ENCODE measurements around the gene PDE4D.

PDE4D gene

GRCh38 chr5:59516161-59516560 lies 377.4 kb downstream of the PDE4D start:
- Mint-ChIP-seq H3K9me3 (no peaks in the 10 kb centered on the region), H3K36me3 (no peaks in the 10 kb centered on the region), H3K4me1 (no peaks in the 10 kb centered on the region), H3K27ac (no peak overlapping the region), H3K4me3 (no peak overlapping the region)
- no peak for ATAC-seq
- no peak for DNase-seq (ENCODE audit: low spot score in 2 of 2)

DNA sequence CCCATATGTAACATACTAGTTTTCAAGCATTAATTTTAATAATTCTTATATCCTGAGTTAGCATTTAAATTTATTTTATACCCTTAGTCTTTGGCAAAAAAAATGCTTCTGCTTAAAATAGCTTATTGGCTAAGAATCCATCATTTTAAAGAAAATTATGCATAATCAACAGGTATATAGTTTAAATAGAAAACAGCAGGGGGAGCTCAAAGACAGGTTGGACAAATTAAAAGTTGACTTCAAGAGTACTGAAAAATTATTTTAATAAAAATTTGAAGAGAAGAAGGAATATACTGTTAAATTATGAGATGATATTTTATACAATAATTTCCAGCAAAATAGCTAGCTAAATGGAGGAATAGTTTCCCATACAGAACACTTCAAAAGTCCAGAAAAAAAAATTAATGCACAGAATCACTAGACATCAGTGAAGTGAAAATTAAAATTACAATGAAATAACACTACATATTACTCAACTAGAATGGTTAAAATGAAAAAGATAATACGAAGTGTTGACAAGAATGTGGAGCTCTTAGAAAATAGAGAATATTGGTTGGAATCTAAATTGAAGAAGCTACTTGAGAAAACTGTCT lies 387.1 kb downstream of the PDE4D start:
- no peaks in the 10 kb centered on the region for H3K36me3 Mint-ChIP-seq
- no peak for DNase-seq (ENCODE audit: low spot score in 2 of 2)
- no peak overlapping the region for H3K27ac Mint-ChIP-seq
- H3K9me3 Mint-ChIP-seq: no peaks in the 10 kb centered on the region
- no peak overlapping the region for H3K4me3 Mint-ChIP-seq
- H3K4me1 Mint-ChIP-seq: no peaks in the 10 kb centered on the region
- no peak for ATAC-seq

- H3K4me3 Mint-ChIP-seq: no peak overlapping the region
- H3K9me3 Mint-ChIP-seq: no peaks in the 10 kb centered on the region
- H3K36me3 Mint-ChIP-seq: no peaks in the 10 kb centered on the region
- H3K27ac Mint-ChIP-seq: no peak overlapping the region
- DNase-seq (ENCODE audit: low spot score in 2 of 2): no peak
- H3K4me1 Mint-ChIP-seq: no peaks in the 10 kb centered on the region
- ATAC-seq: no peak
Measured at GRCh38 chr5:59504043-59504442, 389.5 kb downstream of the PDE4D start.

DNA sequence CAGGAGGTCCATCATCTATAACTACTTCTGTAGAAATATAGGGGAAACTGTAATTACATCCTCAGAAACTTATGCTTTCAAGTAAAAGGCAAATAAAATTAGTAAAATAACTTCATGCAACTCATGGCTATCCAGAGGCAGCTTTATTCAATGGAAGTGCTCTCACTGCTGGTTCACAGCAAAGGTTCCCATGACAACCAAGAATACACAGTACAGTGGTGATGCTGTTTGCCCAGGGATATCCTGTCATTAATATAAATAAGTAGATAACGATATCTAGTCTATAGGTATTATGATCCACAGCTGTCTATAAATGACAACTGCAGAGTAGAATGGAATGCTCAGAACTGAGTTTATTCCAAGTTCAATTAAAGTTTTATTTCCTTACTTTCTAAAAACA lies 390.3 kb downstream of the PDE4D start:
- no peak for ATAC-seq
- no peak for DNase-seq (ENCODE audit: low spot score in 2 of 2)
- no peak overlapping the region for H3K27ac Mint-ChIP-seq
- H3K36me3 Mint-ChIP-seq: no peaks in the 10 kb centered on the region
- no peak overlapping the region for H3K4me3 Mint-ChIP-seq
- no peaks in the 10 kb centered on the region for H3K4me1 Mint-ChIP-seq
- no peaks in the 10 kb centered on the region for H3K9me3 Mint-ChIP-seq

DNA sequence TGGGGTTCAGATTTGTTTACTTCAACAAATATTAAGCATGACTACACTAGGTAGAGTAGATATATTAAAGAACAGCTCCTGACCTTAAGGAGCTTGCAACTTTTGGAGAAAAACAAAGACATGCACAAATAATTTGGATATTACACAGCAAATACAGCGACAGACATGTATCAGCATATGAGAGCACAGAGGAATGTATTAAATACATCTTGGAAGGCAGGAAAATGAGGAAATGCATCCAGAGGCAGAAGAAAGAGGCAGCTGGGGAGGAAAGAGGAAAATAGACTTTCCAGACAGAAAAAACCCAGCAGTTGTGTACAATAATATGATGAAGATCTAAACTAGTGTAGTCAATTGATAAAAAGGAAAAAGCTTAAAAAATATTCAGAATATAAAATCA lies 392.2 kb downstream of the PDE4D start:
- no peak overlapping the region for H3K4me3 Mint-ChIP-seq
- no peaks in the 10 kb centered on the region for H3K4me1 Mint-ChIP-seq
- no peaks in the 10 kb centered on the region for H3K9me3 Mint-ChIP-seq
- H3K27ac Mint-ChIP-seq: no peak overlapping the region
- H3K36me3 Mint-ChIP-seq: no peaks in the 10 kb centered on the region
- no peak for DNase-seq (ENCODE audit: low spot score in 2 of 2)
- no peak for ATAC-seq

DNA sequence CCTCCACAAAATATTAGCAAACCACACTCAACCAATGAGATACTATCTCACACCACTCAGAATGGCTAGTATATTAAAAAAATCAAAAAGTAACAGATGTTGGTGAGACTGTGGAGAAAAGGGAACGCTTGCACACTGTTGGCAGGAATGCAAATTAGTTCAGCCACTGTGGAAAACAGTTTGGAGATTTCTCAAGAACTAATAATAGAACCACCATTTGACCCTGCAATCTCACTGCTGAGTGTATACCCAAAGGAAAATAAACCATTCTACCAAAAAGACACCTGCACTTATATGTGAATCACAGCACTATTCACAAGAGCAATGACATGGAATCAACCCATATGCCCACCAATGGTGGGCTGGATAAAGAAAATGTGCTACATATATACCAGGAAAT lies 393.5 kb downstream of the PDE4D start:
- ATAC-seq (no peak), DNase-seq (ENCODE audit: low spot score in 2 of 2) (no peak)
- Mint-ChIP-seq H3K9me3 (no peaks in the 10 kb centered on the region), H3K27ac (no peak overlapping the region), H3K36me3 (no peaks in the 10 kb centered on the region), H3K4me1 (no peaks in the 10 kb centered on the region), H3K4me3 (no peak overlapping the region)

- H3K4me3 Mint-ChIP-seq: no peak overlapping the region
- no peaks in the 10 kb centered on the region for H3K9me3 Mint-ChIP-seq
- ATAC-seq: no peak
- H3K27ac Mint-ChIP-seq: no peak overlapping the region
- no peaks in the 10 kb centered on the region for H3K4me1 Mint-ChIP-seq
- DNase-seq (ENCODE audit: low spot score in 2 of 2): no peak
- H3K36me3 Mint-ChIP-seq: no peaks in the 10 kb centered on the region
Measured at GRCh38 chr5:59497207-59497606, 396.3 kb downstream of the PDE4D start.

DNA sequence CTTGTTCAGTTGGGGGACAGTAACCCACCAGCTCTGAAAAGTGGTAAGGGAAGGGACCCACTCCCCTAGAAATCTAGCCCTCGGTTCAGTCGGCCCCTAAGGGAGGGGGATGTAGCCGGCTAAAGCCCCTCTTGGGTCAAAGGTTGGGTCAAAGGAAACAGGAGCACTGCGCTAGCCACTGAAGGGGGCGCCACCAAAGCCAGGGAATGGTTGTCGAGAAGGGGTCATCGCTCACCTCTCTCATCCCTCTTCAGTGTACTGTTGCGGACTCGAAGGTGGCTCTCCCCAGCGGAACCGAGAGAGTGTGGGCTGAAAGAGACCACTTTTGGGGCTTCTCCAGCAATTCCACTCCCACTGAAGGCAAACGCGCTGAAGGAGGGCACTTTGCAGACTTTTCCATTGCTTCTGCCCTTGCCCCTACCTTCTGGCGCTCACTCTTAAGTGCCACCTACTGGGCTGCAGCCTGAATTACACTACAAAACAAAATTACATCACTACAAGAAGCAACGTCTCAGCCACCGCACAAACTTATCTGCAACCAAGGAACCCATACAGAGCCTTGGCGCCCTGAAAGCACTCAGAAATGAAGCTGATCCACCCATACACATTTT lies 396.9 kb downstream of the PDE4D start:
- H3K4me3 Mint-ChIP-seq: no peak overlapping the region
- ATAC-seq (no peak), DNase-seq (ENCODE audit: low spot score in 2 of 2) (no peak)
- H3K36me3 Mint-ChIP-seq: no peaks in the 10 kb centered on the region
- H3K4me1 Mint-ChIP-seq: no peaks in the 10 kb centered on the region
- no peaks in the 10 kb centered on the region for H3K9me3 Mint-ChIP-seq
- no peak overlapping the region for H3K27ac Mint-ChIP-seq

- Mint-ChIP-seq H3K27ac (no peak overlapping the region), H3K9me3 (no peaks in the 10 kb centered on the region), H3K36me3 (no peaks in the 10 kb centered on the region), H3K4me1 (no peaks in the 10 kb centered on the region), H3K4me3 (no peak overlapping the region)
- DNase-seq (ENCODE audit: low spot score in 2 of 2): no peak
- ATAC-seq: no peak
Measured at GRCh38 chr5:59491945-59492344, 401.6 kb downstream of the PDE4D start.

DNA sequence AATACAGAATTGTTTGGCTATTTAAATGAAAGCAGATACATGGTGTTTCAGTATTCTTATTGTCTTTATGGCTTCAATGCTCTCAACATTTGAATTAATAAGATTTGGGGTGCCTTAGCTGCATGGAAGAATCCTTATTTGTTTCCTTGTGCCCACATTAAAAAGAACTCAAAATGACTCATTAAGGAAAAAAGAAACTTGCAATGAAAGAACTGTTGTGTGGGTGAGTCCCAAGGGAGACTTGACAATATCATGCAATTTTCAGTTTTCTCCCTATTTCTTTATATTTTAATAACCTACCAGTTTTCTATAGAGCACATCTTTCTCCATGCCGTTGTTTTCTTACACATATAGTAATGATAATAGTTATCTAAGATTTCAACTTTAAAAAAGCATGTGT lies 404.0 kb downstream of the PDE4D start:
- H3K9me3 Mint-ChIP-seq: no peaks in the 10 kb centered on the region
- H3K4me3 Mint-ChIP-seq: no peak overlapping the region
- no peak for ATAC-seq
- no peak overlapping the region for H3K27ac Mint-ChIP-seq
- no peaks in the 10 kb centered on the region for H3K36me3 Mint-ChIP-seq
- H3K4me1 Mint-ChIP-seq: no peaks in the 10 kb centered on the region
- no peak for DNase-seq (ENCODE audit: low spot score in 2 of 2)

GRCh38 chr5:59487772-59488729 lies 405.5 kb downstream of the PDE4D start:
- Mint-ChIP-seq H3K27ac (no peak overlapping the region), H3K9me3 (no peaks in the 10 kb centered on the region), H3K36me3 (no peaks in the 10 kb centered on the region), H3K4me1 (no peaks in the 10 kb centered on the region), H3K4me3 (no peak overlapping the region)
- no peak for ATAC-seq
- no peak for DNase-seq (ENCODE audit: low spot score in 2 of 2)

DNA sequence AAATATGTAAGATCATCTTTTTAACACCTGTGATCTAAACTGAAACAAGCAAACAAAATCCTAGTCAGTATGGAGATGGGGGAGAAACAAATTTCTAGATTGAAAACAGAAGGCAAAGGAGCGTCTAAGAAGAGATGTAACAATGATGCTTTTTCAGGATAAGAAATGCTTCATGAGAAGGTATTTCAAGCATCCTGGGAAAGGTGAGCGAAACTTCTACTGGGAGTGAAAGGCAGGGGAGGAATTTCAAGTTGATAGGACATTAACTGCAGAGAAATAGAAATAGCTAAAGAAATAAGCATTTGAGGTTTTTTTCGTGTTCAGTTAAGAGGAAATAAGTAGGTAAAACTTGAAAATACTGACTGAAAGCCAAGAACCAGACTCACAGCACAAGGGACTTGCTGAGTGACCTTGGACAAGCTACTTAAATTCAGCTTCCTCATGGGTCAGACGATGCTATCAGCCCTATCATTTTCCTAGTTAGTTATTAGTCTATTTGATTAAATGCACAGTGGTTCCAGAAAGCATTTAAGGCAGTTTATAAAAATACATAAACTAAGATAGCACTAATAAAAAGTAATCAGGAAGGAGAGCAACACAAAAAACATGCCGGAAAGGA lies 406.3 kb downstream of the PDE4D start:
- Mint-ChIP-seq H3K36me3 (no peaks in the 10 kb centered on the region), H3K4me1 (no peaks in the 10 kb centered on the region), H3K9me3 (no peaks in the 10 kb centered on the region), H3K4me3 (no peak overlapping the region), H3K27ac (no peak overlapping the region)
- DNase-seq (ENCODE audit: low spot score in 2 of 2) (no peak), ATAC-seq (no peak)

GRCh38 chr5:59486508-59486907 lies 407.0 kb downstream of the PDE4D start:
- no peaks in the 10 kb centered on the region for H3K36me3 Mint-ChIP-seq
- H3K4me1 Mint-ChIP-seq: no peaks in the 10 kb centered on the region
- H3K9me3 Mint-ChIP-seq: no peaks in the 10 kb centered on the region
- H3K4me3 Mint-ChIP-seq: no peak overlapping the region
- H3K27ac Mint-ChIP-seq: no peak overlapping the region
- no peak for DNase-seq (ENCODE audit: low spot score in 2 of 2)
- no peak for ATAC-seq

DNA sequence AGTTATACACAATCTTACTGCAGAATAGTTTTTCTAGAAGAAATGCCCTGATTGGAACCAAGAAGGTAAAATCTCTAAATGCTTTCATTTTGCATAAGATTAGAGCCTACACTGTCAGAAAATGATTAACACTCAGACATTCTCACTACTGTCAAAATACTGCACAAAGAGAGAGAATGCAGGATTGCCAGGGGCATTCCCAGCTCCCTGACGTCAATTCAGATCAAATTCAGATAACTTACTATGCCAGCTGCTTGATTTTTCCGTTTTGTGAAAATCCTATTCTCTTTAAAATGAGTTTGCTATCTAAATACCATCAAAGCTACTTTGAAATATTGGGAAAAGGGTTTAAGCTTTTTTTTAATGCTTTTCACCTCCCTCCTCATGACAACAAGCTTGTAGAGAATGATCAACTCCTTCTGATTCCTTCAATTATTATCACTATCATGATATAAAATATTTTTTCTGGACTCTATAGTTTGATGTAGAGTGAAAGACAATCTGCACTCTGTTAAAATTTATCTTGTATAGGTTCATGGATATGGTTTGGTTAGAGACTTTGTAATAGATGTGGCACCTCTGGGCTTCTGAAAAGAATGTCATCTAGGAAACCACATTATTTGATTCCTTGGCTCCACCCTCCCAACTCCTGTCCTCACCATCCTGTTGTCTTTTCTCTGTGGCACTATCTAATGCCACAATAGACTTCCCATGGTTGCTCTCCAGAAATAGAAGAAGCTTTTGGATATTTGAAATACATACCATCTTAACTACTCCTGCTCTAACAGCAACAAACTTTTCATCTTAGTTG lies 407.7 kb downstream of the PDE4D start:
- ATAC-seq: no peak
- Mint-ChIP-seq H3K36me3 (no peaks in the 10 kb centered on the region), H3K4me3 (no peak overlapping the region)

DNA sequence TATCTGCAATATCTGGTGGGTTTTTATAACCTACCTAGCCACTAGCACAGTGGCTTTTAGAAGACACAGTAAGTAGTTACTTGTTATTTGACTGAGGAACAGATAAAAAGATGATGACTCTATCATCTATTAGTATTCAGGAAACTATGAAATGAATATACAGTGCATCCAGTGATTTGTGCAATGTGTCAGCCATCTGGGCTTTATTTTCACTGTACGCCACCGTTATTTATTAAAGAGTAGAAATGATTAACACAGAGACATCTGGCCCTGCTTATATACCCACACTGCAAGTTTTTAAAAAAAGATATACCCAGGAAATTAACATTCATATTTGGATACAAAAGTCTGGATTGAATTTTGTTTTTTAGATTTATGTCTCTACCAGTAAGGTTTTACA lies 408.4 kb downstream of the PDE4D start:
- no peak for ATAC-seq
- H3K27ac Mint-ChIP-seq: no peak overlapping the region
- DNase-seq (ENCODE audit: low spot score in 2 of 2): no peak
- no peak overlapping the region for H3K4me3 Mint-ChIP-seq
- H3K4me1 Mint-ChIP-seq: no peaks in the 10 kb centered on the region
- no peaks in the 10 kb centered on the region for H3K9me3 Mint-ChIP-seq
- no peaks in the 10 kb centered on the region for H3K36me3 Mint-ChIP-seq

More for the DNA sequence above, 407.7 kb downstream of the PDE4D start:
- Mint-ChIP-seq H3K4me1 (no peaks in the 10 kb centered on the region), H3K9me3 (no peaks in the 10 kb centered on the region), H3K27ac (no peak overlapping the region)
- DNase-seq (ENCODE audit: low spot score in 2 of 2): no peak

Measured in stimulated activated effector memory CD8-positive, alpha-beta T cell treated with anti-CD3 and anti-CD28 coated beads, Interleukin-12 subunit alpha, Interleukin-12 subunit beta, amount 100 ng/mL, for 72 hours (primary cell).